Liver (tissue), 3 donors: ENCODE results near the gene ZSCAN5A.

ENCODE experiments used
- EGR1 ChIP-seq, 2 donors: IDR thresholded peaks; 2 replicates each; pipeline ENCODE4 v1.6.1; 2016 to 2018; ENCODE audit warnings: antibody characterized with exemption in 2 of 2, low read depth in 2 of 2
- FOXA1 ChIP-seq: IDR thresholded peaks from 2 replicates; pipeline ENCODE4 v1.6.1; 2016; ENCODE audit warnings: antibody characterized with exemption
- GABPA ChIP-seq, 2 donors: IDR thresholded peaks in 1 of 2; conservative IDR thresholded peaks in 1 of 2; 2 replicates each; pipeline ENCODE4 v1.6.1; 2016; ENCODE audit warnings: antibody characterized with exemption in 2 of 2, mild to moderate bottlenecking in 1 of 2, moderate library complexity in 1 of 2
- HNF4G ChIP-seq: IDR thresholded peaks from 2 replicates; pipeline ENCODE4 v1.6.1; 2016; ENCODE audit warnings: antibody characterized with exemption
- JUND ChIP-seq, 2 donors: IDR thresholded peaks; 2 replicates each; pipeline ENCODE4 v1.6.1; 2016; ENCODE audit warnings: antibody characterized with exemption in 2 of 2
- RAD21 ChIP-seq, 2 donors: IDR thresholded peaks; 2 replicates each; pipeline ENCODE4 v1.6.1; 2016; ENCODE audit warnings: antibody characterized with exemption in 2 of 2, mild to moderate bottlenecking in 2 of 2
- RXRA ChIP-seq, 2 donors: IDR thresholded peaks; 2 replicates each; pipeline ENCODE4 v1.6.1; 2017 to 2018; ENCODE audit warnings: antibody characterized with exemption in 2 of 2, mild to moderate bottlenecking in 1 of 2
- SP1 ChIP-seq: IDR thresholded peaks from 2 replicates; pipeline ENCODE4 v1.6.1; 2018; ENCODE audit warnings: antibody characterized with exemption, mild to moderate bottlenecking
- TAF1 ChIP-seq: conservative IDR thresholded peaks from 2 replicates; pipeline ENCODE4 v1.6.1; 2016; ENCODE audit warnings: antibody characterized with exemption, mild to moderate bottlenecking
- YY1 ChIP-seq: IDR thresholded peaks from 2 replicates; pipeline ENCODE4 v1.6.1; 2016; ENCODE audit warnings: antibody characterized with exemption, mild to moderate bottlenecking
- TF ChIP-seq, protein P1 (sequence below): fragments of 150-350 bp; IDR thresholded peaks from 2 replicates; pipeline ENCODE4 v1.5.1; 2017; ENCODE audit warnings: improper control_type of control experiment, low read depth, low read length; ENCODE audit not compliant: missing input control
- TF ChIP-seq, protein P2 (sequence below): IDR thresholded peaks from 2 replicates; pipeline ENCODE4 v1.6.1; 2016; ENCODE audit warnings: antibody characterized with exemption
- TF ChIP-seq, protein P3 (sequence below): IDR thresholded peaks from 2 replicates; pipeline ENCODE4 v1.6.1; 2016; ENCODE audit warnings: antibody characterized with exemption
- TF ChIP-seq, protein P4 (sequence below): IDR thresholded peaks from 2 replicates; pipeline ENCODE4 v1.6.1; 2016; ENCODE audit warnings: antibody characterized with exemption
- donor health status: healthy.
- donor health status: healthy.

DNA sequence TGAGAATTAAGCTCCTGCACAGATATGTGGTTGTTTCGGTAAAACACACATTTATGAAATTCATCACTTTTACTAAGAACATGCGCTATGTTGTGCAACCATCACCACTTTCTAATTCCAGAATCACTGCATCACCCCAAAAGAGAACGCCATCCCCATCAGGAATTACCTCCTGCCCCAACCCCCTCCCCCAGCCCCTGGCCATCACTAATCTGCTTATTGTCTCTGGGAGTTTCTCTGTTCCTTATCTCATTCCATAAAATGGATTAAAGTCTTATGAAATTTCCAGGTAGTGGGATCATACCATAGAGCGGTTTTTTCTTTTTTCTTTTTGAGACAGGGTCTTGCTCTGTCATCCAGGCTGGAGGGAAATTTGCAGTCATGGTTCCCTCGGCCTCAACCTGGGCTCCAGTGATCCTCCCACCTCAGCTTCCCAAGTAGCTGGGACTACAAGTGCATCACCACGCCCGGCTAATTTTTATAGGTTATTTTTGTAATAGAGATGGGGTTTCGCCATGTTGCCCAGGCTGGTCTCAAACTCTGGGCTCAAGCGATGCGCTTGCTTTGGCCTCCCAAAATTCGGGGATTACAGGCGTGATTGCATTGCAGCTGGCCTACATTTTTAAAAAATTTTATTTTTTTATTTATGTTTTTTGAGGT, 120.5 kb downstream of the ZSCAN5A start:
- TF ChIP-seq YY1 (no peak), GABPA (IDR thresholded peaks at IDR 0.05 in 1 of 2, conservative IDR thresholded peaks at IDR 0.05 in 1 of 2) (no peak), SP1 (no peak), TAF1 (no peak), JUND (IDR thresholded peaks at IDR 0.05) (no peak), FOXA1 (no peak), HNF4G (no peak), RXRA (IDR thresholded peaks at IDR 0.05) (no peak), EGR1 (IDR thresholded peaks at IDR 0.05; ENCODE audit: low read depth in 2 of 2) (no peak), RAD21 (IDR thresholded peaks at IDR 0.05) (no peak)
- TF ChIP-seq, protein P1, sequence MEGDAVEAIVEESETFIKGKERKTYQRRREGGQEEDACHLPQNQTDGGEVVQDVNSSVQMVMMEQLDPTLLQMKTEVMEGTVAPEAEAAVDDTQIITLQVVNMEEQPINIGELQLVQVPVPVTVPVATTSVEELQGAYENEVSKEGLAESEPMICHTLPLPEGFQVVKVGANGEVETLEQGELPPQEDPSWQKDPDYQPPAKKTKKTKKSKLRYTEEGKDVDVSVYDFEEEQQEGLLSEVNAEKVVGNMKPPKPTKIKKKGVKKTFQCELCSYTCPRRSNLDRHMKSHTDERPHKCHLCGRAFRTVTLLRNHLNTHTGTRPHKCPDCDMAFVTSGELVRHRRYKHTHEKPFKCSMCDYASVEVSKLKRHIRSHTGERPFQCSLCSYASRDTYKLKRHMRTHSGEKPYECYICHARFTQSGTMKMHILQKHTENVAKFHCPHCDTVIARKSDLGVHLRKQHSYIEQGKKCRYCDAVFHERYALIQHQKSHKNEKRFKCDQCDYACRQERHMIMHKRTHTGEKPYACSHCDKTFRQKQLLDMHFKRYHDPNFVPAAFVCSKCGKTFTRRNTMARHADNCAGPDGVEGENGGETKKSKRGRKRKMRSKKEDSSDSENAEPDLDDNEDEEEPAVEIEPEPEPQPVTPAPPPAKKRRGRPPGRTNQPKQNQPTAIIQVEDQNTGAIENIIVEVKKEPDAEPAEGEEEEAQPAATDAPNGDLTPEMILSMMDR: no peak
- TF ChIP-seq, protein P2, sequence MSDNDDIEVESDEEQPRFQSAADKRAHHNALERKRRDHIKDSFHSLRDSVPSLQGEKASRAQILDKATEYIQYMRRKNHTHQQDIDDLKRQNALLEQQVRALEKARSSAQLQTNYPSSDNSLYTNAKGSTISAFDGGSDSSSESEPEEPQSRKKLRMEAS: no peak
- TF ChIP-seq, protein P3, sequence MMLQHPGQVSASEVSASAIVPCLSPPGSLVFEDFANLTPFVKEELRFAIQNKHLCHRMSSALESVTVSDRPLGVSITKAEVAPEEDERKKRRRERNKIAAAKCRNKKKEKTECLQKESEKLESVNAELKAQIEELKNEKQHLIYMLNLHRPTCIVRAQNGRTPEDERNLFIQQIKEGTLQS: no peak
- TF ChIP-seq, protein P4, sequence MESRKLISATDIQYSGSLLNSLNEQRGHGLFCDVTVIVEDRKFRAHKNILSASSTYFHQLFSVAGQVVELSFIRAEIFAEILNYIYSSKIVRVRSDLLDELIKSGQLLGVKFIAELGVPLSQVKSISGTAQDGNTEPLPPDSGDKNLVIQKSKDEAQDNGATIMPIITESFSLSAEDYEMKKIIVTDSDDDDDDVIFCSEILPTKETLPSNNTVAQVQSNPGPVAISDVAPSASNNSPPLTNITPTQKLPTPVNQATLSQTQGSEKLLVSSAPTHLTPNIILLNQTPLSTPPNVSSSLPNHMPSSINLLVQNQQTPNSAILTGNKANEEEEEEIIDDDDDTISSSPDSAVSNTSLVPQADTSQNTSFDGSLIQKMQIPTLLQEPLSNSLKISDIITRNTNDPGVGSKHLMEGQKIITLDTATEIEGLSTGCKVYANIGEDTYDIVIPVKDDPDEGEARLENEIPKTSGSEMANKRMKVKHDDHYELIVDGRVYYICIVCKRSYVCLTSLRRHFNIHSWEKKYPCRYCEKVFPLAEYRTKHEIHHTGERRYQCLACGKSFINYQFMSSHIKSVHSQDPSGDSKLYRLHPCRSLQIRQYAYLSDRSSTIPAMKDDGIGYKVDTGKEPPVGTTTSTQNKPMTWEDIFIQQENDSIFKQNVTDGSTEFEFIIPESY: no peak
